HG03025 (cell line): ENCODE results near the gene FMN2.
"Not testable (repeated sequence)": the region's sequence is repeated elsewhere in the genome, so short reads cannot be mapped to it uniquely, and the experiment has no call there.

Experiments used
- ATAC-seq: cut with Tn5 transposase; IDR thresholded peaks from one replicate; pipeline ENCODE4 v1.9.1; 2021; ENCODE audit warnings: mild to moderate bottlenecking, moderate library complexity; ENCODE audit not compliant: unreplicated experiment, low FRiP score

The FMN2 gene

GRCh38 chr1:240244968-240245628, 153.4 kb downstream of the FMN2 start:
- ATAC-seq: no peak

DNA sequence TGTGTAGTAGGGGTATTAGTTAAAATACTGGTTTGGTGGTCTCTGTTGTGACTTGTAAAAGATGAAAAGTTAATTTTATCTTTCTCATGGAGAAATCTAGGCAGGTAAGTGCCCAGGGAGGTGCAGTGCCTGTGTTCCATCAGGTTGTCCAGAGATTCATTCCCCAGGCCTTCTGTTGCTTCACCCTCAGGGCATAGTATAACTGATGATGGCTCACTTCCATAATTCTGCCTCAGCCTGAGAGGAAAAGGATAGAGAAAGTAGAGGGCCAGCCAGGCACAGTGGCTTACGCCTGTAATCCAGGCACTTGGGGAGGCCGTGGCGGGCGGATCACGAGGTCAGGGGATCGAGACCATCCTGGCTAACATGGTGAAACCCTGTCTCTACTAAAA, 153.9 kb downstream of the FMN2 start:
- ATAC-seq: no peak

DNA sequence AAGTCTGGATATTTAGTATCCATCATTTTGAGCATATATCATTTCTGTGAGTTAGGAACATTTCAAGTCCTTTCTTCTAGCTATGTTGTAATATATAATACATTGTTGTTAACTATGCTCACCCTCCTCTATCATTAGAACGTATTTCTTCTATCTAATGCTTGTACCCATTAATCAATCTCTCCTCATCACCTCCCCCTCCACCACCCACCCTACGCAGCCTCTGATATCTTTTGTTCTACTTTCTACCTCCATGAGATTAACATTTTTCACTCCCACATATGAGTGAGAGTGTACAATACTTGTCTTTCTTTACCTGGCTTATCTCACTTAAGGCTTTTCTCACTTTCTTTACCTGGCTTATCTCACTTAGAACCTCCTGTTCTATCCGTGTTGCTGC, 156.2 kb downstream of the FMN2 start:
- ATAC-seq: no peak

DNA sequence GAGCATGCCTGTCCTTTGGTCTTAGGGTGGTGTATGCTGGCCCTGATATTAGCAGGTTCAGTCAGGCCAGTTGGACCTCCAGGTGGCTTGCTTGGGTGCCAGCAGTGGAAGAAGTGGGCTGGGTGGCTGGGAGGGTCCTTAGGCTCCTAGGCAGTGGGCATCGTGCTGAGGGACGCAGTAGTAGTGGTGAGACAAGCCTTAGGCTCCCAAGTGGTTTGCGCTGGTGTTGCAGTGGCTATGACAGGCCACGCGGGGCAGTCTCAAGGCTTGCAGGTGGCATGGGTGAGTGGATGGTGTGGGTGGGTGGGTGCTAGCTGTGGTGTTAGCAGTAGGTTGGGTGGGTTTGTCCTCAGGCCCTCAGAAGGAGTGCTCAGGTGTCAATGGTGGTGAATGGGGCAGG, 162.3 kb downstream of the FMN2 start:
- ATAC-seq: no peak

- ATAC-seq: no peak
Measured at GRCh38 chr1:240254778-240255291, 163.2 kb downstream of the FMN2 start.

- ATAC-seq: no peak
Measured at GRCh38 chr1:240255922-240256321, 164.2 kb downstream of the FMN2 start.

- no peak for ATAC-seq
Measured at GRCh38 chr1:240256836-240257503, 165.3 kb downstream of the FMN2 start.

DNA sequence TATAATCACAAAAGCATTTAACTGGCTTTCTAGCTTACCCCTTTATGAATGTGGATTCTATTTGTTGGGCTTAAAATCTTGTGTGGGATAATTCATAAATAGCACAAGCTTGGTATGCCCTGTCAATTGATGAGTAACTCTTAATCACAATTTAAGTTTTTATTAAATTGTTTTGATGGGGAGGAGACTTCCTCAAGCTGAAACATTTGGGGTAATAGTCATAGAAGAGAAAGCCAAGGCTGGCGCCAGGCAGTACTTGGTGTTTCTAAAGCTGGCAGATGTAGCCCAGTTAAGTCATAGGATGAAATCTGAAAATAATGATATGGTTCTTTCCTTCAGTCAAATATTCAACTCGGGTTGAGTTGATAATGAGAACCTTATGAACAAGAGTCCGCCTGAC, 167.2 kb downstream of the FMN2 start:
- ATAC-seq: no peak

- not testable (repeated sequence) for ATAC-seq
Measured at GRCh38 chr1:240264494-240264893, 172.8 kb downstream of the FMN2 start.

DNA sequence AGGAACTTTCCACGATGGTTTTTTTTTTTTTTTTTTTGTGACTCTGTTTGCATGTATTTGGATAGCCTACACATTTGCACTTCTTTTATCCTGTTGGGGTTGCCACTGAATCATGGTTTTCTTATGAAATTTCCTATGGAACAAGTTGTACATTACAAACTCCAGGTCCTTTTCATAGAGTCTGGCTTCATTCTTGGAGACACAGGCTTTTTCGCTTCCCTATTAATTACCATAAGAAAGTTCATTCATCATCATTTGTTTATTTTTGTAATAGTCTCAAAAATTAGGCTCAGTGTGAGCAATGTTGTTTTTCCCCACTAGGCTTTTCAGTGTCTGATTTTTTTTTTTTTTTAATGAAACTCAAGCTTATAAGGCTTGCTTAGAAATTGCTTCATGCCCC, 179.4 kb downstream of the FMN2 start:
- no peak for ATAC-seq

- ATAC-seq: no peak
Measured at GRCh38 chr1:240274569-240274968, 182.9 kb downstream of the FMN2 start.

DNA sequence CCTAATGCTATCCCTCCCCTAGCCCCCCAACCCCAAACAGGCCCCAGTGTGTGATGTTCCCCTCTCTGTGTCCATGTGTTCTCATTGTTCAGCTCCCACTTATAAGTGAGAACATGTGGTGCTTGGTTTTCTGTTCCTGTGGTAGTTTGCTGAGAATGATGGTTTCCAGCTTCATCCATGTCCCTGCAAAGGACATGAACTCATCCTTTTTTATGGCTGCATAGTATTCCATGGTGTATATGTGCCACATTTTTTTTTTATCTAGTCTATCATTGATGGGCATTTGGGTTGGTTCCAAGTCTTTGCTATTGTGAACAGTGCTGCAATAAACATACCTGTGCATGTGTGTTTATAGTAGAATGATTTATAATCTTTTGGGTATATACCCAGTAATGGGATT, 183.5 kb downstream of the FMN2 start:
- not testable (repeated sequence) for ATAC-seq

DNA sequence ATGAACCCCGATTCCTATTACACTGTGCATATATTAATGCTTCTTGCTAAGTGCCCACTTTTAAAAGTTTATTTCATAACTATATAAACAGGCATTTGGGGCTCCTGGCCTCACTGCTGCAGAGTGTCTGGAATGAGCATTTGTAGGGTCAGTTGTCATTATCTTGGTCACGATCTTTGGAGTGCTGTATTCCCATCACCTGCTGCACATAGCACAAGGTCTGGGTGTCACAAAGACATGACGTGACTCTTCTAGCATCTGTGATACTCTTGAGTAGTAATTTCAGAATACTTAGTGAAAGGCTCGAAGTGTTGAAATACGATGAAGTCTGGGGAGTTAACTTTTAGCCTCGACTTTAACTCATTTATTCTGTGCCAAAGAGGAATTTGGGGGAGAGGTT, 186.4 kb downstream of the FMN2 start:
- no peak for ATAC-seq

GRCh38 chr1:240280560-240281322, 189.1 kb downstream of the FMN2 start:
- ATAC-seq: no peak

DNA sequence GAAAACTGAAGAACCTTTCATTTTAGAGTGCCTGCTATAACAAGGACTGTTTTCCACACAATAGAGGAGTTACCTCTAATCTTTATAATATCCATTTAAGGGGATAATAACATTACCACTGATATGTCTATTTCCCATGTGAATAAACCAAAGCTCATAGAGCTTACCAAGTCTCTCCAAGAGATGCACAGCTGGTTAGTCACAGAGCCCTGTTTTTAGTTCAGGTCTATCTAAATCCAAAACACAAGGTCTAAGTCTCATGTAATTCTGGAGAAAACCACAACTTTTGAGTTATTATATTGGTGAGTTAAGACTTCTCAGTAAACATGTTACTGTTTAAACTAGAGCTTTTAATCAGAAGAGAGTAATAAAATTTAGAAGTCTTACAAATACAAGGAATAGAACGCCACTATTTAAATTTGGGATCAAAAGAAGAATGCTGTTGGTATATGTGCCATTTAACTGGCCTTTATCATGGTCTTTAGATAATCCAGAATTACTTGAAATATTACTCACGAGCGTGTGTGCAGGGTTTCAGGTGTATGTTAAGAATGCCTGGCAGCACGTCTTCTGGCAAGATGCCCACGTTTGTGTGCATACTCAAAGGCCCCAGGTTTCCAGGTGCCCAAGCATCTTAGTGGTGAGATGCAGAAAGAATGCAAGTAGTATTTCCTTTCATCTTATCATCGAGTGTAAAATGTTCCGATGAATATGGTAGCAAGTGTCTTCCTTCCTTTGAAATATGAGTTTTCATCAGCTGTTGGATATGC, 190.6 kb downstream of the FMN2 start:
- ATAC-seq: no peak

DNA sequence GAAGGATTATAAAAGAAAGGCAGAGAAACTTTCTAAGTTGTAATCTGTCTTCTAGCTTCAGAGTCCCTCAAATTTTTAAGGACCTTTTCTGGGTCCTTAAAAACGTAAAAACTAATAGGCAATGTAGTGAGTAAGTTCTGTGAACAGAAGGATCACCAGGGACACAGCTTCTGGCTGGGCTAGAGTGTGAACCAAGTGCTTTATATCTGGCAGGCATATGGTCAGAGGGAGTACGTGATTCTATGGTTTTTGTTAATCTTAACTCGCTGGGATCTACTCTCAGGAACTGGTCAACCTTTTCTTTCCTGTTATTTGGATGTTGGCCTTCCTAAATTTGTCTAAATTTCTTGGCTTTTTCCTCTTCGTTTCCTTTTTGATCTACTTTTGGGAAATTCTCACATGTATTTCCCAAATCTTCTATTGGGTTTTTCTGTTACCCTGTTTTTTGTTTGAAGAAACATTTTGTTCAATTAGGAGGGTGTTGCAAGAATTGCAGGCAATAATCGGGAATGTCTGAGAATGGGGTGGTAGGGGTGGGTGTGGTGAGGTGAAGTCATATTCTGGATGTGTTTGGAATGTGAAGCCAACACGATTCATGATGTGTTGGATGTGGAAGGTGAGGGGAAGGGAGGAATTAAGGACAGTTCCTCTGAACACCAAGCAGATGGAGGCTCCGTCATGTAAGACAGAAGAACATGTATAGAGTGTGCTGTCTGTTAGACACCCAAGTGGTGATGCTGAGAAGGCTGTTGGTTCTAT, 193.2 kb downstream of the FMN2 start:
- ATAC-seq: no peak

DNA sequence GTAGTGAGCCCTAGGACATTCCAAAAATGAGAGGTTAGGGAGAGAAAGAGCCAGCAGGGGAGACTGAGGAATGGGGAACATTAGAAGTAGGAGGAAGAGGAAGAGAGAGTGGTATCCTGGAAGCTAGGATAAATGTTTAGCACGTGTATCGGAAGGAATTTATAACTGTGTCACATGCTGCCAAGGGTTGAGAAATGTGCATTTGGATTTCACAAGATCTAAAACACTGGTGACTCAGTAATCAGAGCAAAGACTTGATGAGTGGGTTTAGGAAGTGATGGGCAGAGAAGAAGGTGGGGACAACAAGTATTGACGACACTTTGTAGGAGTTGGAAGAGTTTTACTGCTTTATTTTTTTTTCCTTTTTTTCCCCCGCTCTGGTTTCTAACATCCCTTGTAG, 193.9 kb downstream of the FMN2 start:
- no peak for ATAC-seq

DNA sequence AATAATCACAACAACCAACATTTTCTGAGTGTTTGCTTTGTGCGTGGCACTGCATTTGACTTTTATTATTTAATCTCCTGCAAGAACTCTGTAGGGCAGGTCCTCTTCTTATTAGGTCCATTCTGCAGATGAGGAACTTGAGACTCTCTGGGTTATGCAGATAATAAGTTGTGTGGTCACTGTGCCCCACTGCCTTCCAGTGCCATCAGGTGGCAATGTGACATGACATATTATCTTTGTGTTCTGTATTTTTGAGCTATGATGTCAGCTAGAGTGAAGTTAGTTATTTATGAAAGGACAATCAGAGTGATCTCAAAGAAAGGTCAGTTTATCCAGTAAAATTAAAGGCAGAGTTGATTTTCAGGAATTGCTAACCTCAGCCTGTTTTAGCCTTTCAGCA, 196.0 kb downstream of the FMN2 start:
- ATAC-seq: no peak

DNA sequence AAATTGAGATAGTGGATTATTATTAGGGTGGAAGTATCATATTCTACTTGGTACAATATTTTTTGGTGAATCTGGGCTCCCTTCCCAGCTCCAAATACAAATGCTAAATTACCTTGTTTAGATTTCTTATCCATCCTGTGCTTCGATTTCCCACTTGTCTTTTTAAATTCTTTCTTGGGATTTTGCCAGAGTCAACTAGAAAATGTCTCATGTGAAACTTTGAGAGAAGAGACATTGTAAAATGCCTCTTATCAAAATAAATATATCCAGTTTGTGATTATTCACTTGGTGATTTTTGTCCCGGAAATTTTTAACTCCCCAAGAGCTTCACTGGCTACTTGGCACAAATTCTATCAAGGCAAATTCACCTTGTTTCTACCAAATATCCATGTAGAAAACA, 202.0 kb downstream of the FMN2 start:
- ATAC-seq: no peak

- no peak for ATAC-seq
Measured at GRCh38 chr1:240294566-240294965, 202.9 kb downstream of the FMN2 start.
